GM21381 (cell line): ENCODE data around the gene CXXC5.

ENCODE experiments used
- ATAC-seq: cut with Tn5 transposase; IDR thresholded peaks from one replicate; pipeline ENCODE4 v1.9.1; 2021; ENCODE audit warnings: mild to moderate bottlenecking, moderate library complexity; ENCODE audit not compliant: unreplicated experiment

CXXC5 gene

DNA sequence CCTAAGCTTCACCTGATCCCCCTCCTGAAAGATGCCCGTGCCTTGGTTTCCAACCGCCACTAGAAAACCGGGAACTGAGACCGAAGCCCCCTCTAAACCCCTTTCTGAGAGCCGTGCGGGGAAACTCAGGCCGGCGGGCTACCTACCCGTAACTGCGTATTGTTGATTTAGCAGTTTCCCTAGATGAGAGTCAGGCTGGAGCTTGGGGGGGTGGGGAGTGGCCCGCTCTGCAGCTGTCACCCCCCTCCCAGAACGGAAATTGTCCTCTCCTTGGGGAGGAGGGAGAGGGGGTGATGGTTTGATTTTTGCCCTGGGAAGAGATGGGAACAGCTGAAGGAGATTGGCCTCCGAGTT lies 2.5 kb downstream of the CXXC5 start:
- ATAC-seq, result no peak

GRCh38 chr5:139651043-139651834 lies 3.1 kb downstream of the CXXC5 start:
- ATAC-seq, result no peak

GRCh38 chr5:139651853-139652787 lies 4.0 kb downstream of the CXXC5 start:
- peak; percentile 35 for ATAC-seq

- peak; percentile 36 for ATAC-seq
These were observed 4.7 kb downstream of the CXXC5 start for GRCh38 chr5:139652788-139653241.

DNA sequence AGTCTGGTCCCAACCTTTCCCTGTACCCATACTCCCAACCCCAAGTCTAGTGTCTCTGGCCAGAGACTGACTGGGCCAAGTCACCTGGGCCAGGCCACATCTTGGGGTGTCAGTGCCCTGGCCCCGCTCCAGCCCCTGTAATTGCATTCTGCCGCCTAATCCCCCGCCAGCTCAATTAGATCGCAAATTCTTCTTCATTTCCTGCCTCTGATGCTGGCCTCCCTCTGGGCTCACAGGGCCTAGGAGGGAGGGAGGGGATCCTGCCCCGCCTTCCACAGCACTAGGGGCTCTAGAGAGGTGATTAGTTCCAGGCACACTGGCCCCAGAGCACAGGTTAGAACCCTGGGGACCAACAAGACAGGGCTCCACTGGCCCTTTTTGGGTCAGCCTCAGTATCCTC lies 5.5 kb downstream of the CXXC5 start:
- ATAC-seq, result no peak

GRCh38 chr5:139654464-139654863 lies 6.3 kb downstream of the CXXC5 start:
- no peak for ATAC-seq

GRCh38 chr5:139654871-139655491 lies 6.8 kb downstream of the CXXC5 start:
- no peak for ATAC-seq

- ATAC-seq, result no peak
These were observed 7.7 kb downstream of the CXXC5 start for GRCh38 chr5:139655727-139656271.

DNA sequence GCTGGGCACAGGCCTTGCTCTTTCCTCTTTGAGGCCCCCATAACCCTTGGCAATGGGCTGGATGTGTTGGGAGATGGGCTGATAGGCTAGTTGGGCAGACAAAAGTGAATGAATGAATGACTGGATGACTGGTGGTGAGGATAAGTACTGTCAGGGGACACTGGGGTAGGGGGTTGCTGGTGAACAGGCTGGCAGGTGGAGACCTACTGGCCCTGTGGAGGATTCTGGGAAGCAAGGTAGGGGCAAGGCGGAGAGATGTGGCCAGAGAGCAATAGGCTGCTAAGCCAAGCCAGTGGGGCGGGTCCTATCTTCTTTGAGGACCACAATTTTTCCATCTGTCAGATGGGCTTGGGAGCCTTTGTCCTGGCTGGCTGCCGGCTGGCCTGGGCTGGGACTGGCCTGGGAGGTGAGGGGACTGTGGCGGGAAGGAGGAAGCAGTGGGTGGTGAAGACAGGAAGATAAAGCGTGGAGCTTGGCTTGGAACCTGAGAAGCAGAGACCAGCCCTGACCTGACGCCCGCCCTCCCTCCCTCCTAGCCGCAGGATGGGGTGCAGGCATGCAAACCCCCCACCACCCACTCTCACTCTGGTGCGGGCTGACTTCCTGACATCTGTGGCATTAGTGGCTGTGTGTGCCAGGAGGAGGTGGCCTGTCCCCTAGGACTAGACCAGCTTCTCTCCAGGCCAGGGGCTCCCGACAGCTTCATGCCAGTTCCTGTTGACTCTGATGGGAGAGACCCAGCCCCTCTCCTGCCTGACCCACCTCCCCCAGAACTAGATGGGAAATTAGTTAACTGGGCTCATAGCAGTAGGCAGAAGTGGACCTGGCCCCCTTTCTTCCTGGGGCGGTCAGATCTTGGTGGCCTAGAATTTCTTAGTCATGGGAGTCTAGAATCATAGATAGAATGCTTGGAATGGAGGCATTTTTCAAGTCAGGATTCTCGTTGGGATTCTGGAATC lies 9.5 kb downstream of the CXXC5 start:
- ATAC-seq, result no peak

GRCh38 chr5:139658501-139658927 lies 10.4 kb downstream of the CXXC5 start:
- ATAC-seq, result no peak

- no peak for ATAC-seq
These were observed 10.9 kb downstream of the CXXC5 start for GRCh38 chr5:139658928-139659667.

GRCh38 chr5:139659695-139660101 lies 11.5 kb downstream of the CXXC5 start:
- ATAC-seq, result no peak

- no peak for ATAC-seq
These were observed 12.2 kb downstream of the CXXC5 start for GRCh38 chr5:139660105-139660922.

DNA sequence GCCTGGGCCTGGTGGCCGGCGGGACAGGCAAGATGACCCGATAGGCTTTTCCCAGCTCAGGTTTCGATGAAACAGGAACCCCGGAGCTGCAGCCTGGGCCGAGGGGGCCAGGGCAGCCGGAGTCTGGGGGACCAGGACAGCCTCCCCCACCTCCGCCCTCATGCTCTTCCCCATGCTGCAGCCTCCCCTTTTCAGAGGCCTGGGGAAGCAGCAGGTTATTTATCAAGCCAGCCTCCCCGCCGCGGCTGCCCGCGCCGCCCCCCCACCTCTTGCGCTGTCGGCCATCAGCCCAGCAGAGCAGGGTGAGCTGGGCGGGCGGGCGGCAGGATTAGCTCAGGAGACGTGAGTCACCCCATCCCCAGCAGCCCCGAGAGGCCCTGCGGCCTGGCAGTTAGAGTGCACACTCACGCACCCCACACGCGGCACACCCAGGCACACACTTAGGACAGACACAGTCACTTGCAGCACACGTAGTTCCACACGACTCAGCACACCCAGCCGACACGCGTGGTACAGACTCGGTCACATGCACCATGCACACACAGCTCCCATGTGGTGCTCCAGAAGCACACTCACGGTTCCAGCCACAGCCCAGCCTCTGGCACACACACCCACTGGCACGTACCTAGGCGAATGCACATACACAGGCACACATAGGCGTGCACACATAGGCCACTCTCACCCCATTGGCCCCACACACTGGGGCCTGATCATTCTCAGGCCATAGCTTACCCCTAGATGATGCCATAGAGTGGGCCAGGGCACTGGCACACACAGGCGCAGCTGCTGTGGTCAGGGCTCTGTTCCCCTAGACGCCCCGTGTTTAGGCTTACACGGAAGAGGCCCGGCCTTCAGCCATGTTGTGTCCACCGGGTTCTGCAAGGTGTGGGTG lies 13.0 kb downstream of the CXXC5 start:
- no peak for ATAC-seq

DNA sequence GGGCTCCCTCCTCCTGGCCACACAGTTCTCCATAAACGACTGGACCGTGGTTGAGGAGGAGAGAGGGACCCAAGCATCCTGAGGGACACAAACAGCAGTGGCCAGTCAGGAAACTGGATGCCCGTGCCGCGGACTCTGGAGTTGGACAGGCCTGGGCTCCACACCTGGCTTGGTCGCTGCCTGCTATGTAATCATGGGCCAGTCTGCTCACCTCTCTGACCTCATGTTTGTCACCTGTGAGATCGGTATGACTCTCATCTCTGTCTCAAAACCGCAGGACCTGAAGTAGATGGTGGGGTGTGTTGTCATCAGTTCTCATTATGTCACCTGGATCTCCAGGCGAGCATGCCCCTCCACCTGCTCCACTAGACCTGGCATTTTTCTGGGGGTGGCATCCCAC lies 14.5 kb downstream of the CXXC5 start:
- ATAC-seq, result no peak

DNA sequence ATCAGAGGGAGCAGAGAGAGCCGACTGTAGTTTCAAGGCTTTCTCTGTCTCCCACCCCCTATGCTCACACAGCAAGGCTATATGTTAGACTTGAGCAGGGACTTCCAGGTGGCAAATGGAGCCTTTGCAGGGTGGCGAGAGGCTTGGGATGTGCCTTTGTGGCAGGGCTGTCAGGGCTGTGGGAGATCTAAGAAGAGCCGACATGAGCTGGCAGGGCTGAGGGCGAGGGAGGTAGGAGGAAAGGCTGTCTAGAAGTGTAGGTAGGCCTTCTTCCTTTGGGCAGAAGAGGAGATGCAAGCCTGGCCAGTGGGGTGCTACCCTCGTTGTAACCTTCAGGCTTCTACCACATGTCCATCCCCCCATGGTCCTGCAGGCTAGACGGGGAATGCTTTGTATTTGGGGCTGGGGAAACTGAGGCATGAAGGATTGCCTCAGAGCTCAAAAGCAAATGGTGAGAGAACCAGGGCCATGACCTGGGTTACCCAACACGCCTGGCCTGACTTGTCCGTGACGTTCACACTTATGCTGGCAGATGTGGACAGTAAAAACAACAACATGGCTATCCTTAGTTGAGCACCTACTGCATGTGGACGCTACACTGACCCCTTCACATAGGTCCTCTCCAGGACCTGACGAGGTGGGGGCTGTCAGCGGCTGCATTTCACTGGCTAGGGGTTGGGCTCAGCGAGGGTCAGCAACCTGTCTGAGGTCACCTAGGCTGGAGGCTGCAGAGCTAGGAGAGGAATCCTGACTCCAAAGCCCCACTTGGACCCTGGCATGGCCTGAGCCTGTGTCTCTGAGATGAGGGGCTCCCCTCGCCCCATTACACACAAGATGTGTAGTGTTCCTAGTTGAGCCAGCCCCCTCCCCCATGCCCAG lies 15.3 kb downstream of the CXXC5 start:
- no peak for ATAC-seq
